Measurements from ENCODE around the gene BGN. TPM values are rescaled to one million over a fixed set of nuclear protein-coding genes. Genes with fewer than 3 reads are reported as not detected.

Gene BGN
- total and polyA plus RNA-seq, 2 donors: 3.4 to 21.6 TPM

- Histone ChIP-seq H3K4me3 (ENCODE audit: low read length in 2 of 2) (no peak overlapping the region), H3K4me1 (ENCODE audit: control insufficient read depth in 2 of 2, insufficient read depth in 2 of 2, low read length in 2 of 2) (peaks cover 0 to 32% of the 10 kb centered on the region in 2 donors), H3K27ac (ENCODE audit: low read depth in 1 of 2, low read length in 1 of 2) (no peak overlapping the region), H3K9me3 (ENCODE audit: control insufficient read depth in 2 of 2, insufficient read depth in 1 of 2, low read length in 1 of 2) (no peaks in the 10 kb centered on the region), H3K27me3 (ENCODE audit: control insufficient read depth in 2 of 2, insufficient read depth in 1 of 2, low read length in 1 of 2) (peaks cover 0 to 3% of the 10 kb centered on the region in 2 donors), H3K36me3 (ENCODE audit: control insufficient read depth in 2 of 2, insufficient read depth in 2 of 2, low read length in 1 of 2) (no peaks in the 10 kb centered on the region)
- DNase-seq (ENCODE audit: low read depth in 6 of 9, low spot score in 9 of 9): no peak
- WGBS: 93% methylated on average over 11 of the region's 11 CpGs
Observed at GRCh38 chrX:153487590-153488071, 7.1 kb upstream of the BGN start.

- peaks cover 0 to 4% of the 10 kb centered on the region in 2 donors for H3K27me3 ChIP-seq (ENCODE audit: control insufficient read depth in 2 of 2, insufficient read depth in 1 of 2, low read length in 1 of 2)
- no peaks in the 10 kb centered on the region for H3K9me3 ChIP-seq (ENCODE audit: control insufficient read depth in 2 of 2, insufficient read depth in 1 of 2, low read length in 1 of 2)
- DNase-seq (ENCODE audit: low read depth in 6 of 9, low spot score in 9 of 9): no peak
- 79% methylated on average over 26 of the region's 27 CpGs for WGBS
- no peak overlapping the region for H3K27ac ChIP-seq (ENCODE audit: low read depth in 1 of 2, low read length in 1 of 2)
- peaks cover 0 to 31% of the 10 kb centered on the region in 2 donors for H3K4me1 ChIP-seq (ENCODE audit: control insufficient read depth in 2 of 2, insufficient read depth in 2 of 2, low read length in 2 of 2)
- H3K36me3 ChIP-seq (ENCODE audit: control insufficient read depth in 2 of 2, insufficient read depth in 2 of 2, low read length in 1 of 2): no peaks in the 10 kb centered on the region
- no peak overlapping the region for H3K4me3 ChIP-seq (ENCODE audit: low read length in 2 of 2)
Observed at GRCh38 chrX:153488231-153488914, 6.4 kb upstream of the BGN start.

GRCh38 chrX:153490217-153490930 lies 4.4 kb upstream of the BGN start:
- H3K27ac ChIP-seq (ENCODE audit: low read depth in 1 of 2, low read length in 1 of 2): no peak overlapping the region
- peaks cover 0 to 19% of the 10 kb centered on the region in 2 donors for H3K4me1 ChIP-seq (ENCODE audit: control insufficient read depth in 2 of 2, insufficient read depth in 2 of 2, low read length in 2 of 2)
- H3K27me3 ChIP-seq (ENCODE audit: control insufficient read depth in 2 of 2, insufficient read depth in 1 of 2, low read length in 1 of 2): peaks cover 0 to 20% of the 10 kb centered on the region in 2 donors
- DNase-seq (ENCODE audit: low read depth in 6 of 9, low spot score in 9 of 9): no peak
- no peaks in the 10 kb centered on the region for H3K36me3 ChIP-seq (ENCODE audit: control insufficient read depth in 2 of 2, insufficient read depth in 2 of 2, low read length in 1 of 2)
- H3K9me3 ChIP-seq (ENCODE audit: control insufficient read depth in 2 of 2, insufficient read depth in 1 of 2, low read length in 1 of 2): no peaks in the 10 kb centered on the region
- 97% methylated on average over 20 of the region's 20 CpGs for WGBS
- no peak overlapping the region for H3K4me3 ChIP-seq (ENCODE audit: low read length in 2 of 2)

GRCh38 chrX:153491351-153491914 lies 3.3 kb upstream of the BGN start:
- Histone ChIP-seq H3K36me3 (ENCODE audit: control insufficient read depth in 2 of 2, insufficient read depth in 2 of 2, low read length in 1 of 2) (no peaks in the 10 kb centered on the region), H3K4me3 (ENCODE audit: low read length in 2 of 2) (no peak overlapping the region), H3K27ac (ENCODE audit: low read depth in 1 of 2, low read length in 1 of 2) (no peak overlapping the region), H3K4me1 (ENCODE audit: control insufficient read depth in 2 of 2, insufficient read depth in 2 of 2, low read length in 2 of 2) (peaks cover 0 to 10% of the 10 kb centered on the region in 2 donors), H3K9me3 (ENCODE audit: control insufficient read depth in 2 of 2, insufficient read depth in 1 of 2, low read length in 1 of 2) (no peaks in the 10 kb centered on the region), H3K27me3 (ENCODE audit: control insufficient read depth in 2 of 2, insufficient read depth in 1 of 2, low read length in 1 of 2) (peaks cover 0 to 31% of the 10 kb centered on the region in 2 donors)
- no peak for DNase-seq (ENCODE audit: low read depth in 6 of 9, low spot score in 9 of 9)
- 54% methylated on average over 10 of the region's 10 CpGs for WGBS

- Histone ChIP-seq H3K9me3 (ENCODE audit: control insufficient read depth in 2 of 2, insufficient read depth in 1 of 2, low read length in 1 of 2) (no peaks in the 10 kb centered on the region), H3K27me3 (ENCODE audit: control insufficient read depth in 2 of 2, insufficient read depth in 1 of 2, low read length in 1 of 2) (peaks cover 0 to 31% of the 10 kb centered on the region in 2 donors), H3K36me3 (ENCODE audit: control insufficient read depth in 2 of 2, insufficient read depth in 2 of 2, low read length in 1 of 2) (no peaks in the 10 kb centered on the region), H3K27ac (ENCODE audit: low read depth in 1 of 2, low read length in 1 of 2) (no peak overlapping the region), H3K4me1 (ENCODE audit: control insufficient read depth in 2 of 2, insufficient read depth in 2 of 2, low read length in 2 of 2) (peaks cover 0 to 10% of the 10 kb centered on the region in 2 donors), H3K4me3 (ENCODE audit: low read length in 2 of 2) (no peak overlapping the region)
- no peak for DNase-seq (ENCODE audit: low read depth in 6 of 9, low spot score in 9 of 9)
- 26% methylated on average over 11 of the region's 11 CpGs for WGBS
Observed at GRCh38 chrX:153491918-153492317, 2.9 kb upstream of the BGN start.

GRCh38 chrX:153492543-153492942 lies 2.2 kb upstream of the BGN start:
- Histone ChIP-seq H3K27ac (ENCODE audit: low read depth in 1 of 2, low read length in 1 of 2) (no peak overlapping the region), H3K27me3 (ENCODE audit: control insufficient read depth in 2 of 2, insufficient read depth in 1 of 2, low read length in 1 of 2) (peaks cover 0 to 31% of the 10 kb centered on the region in 2 donors), H3K4me1 (ENCODE audit: control insufficient read depth in 2 of 2, insufficient read depth in 2 of 2, low read length in 2 of 2) (peaks cover 0 to 10% of the 10 kb centered on the region in 2 donors), H3K36me3 (ENCODE audit: control insufficient read depth in 2 of 2, insufficient read depth in 2 of 2, low read length in 1 of 2) (no peaks in the 10 kb centered on the region), H3K9me3 (ENCODE audit: control insufficient read depth in 2 of 2, insufficient read depth in 1 of 2, low read length in 1 of 2) (no peaks in the 10 kb centered on the region), H3K4me3 (ENCODE audit: low read length in 2 of 2) (no peak overlapping the region)
- no peak for DNase-seq (ENCODE audit: low read depth in 6 of 9, low spot score in 9 of 9)
- WGBS: 96% methylated on average over 12 of the region's 12 CpGs

- Histone ChIP-seq H3K4me3 (ENCODE audit: low read length in 2 of 2) (no peak overlapping the region), H3K4me1 (ENCODE audit: control insufficient read depth in 2 of 2, insufficient read depth in 2 of 2, low read length in 2 of 2) (peaks cover 0 to 10% of the 10 kb centered on the region in 2 donors), H3K27me3 (ENCODE audit: control insufficient read depth in 2 of 2, insufficient read depth in 1 of 2, low read length in 1 of 2) (peaks cover 0 to 31% of the 10 kb centered on the region in 2 donors), H3K36me3 (ENCODE audit: control insufficient read depth in 2 of 2, insufficient read depth in 2 of 2, low read length in 1 of 2) (no peaks in the 10 kb centered on the region), H3K9me3 (ENCODE audit: control insufficient read depth in 2 of 2, insufficient read depth in 1 of 2, low read length in 1 of 2) (no peaks in the 10 kb centered on the region), H3K27ac (ENCODE audit: low read depth in 1 of 2, low read length in 1 of 2) (no peak overlapping the region)
- no peak for DNase-seq (ENCODE audit: low read depth in 6 of 9, low spot score in 9 of 9)
- WGBS: 97% methylated on average over 11 of the region's 11 CpGs
Observed at GRCh38 chrX:153493085-153493484, 1.7 kb upstream of the BGN start.

- Histone ChIP-seq H3K27ac (ENCODE audit: low read depth in 1 of 2, low read length in 1 of 2) (no peak overlapping the region), H3K27me3 (ENCODE audit: control insufficient read depth in 2 of 2, insufficient read depth in 1 of 2, low read length in 1 of 2) (peaks cover 0 to 31% of the 10 kb centered on the region in 2 donors), H3K4me3 (ENCODE audit: low read length in 2 of 2) (no peak overlapping the region), H3K9me3 (ENCODE audit: control insufficient read depth in 2 of 2, insufficient read depth in 1 of 2, low read length in 1 of 2) (no peaks in the 10 kb centered on the region), H3K36me3 (ENCODE audit: control insufficient read depth in 2 of 2, insufficient read depth in 2 of 2, low read length in 1 of 2) (no peaks in the 10 kb centered on the region), H3K4me1 (ENCODE audit: control insufficient read depth in 2 of 2, insufficient read depth in 2 of 2, low read length in 2 of 2) (peaks cover 0 to 10% of the 10 kb centered on the region in 2 donors)
- no peak for DNase-seq (ENCODE audit: low read depth in 6 of 9, low spot score in 9 of 9)
- 94% methylated on average over 12 of the region's 12 CpGs for WGBS
Observed at GRCh38 chrX:153494061-153494460, 719 bp upstream of the BGN start.

- no peak for DNase-seq (ENCODE audit: low read depth in 6 of 9, low spot score in 9 of 9)
- H3K9me3 ChIP-seq (ENCODE audit: control insufficient read depth in 2 of 2, insufficient read depth in 1 of 2, low read length in 1 of 2): no peaks in the 10 kb centered on the region
- H3K27me3 ChIP-seq (ENCODE audit: control insufficient read depth in 2 of 2, insufficient read depth in 1 of 2, low read length in 1 of 2): peaks cover 0 to 31% of the 10 kb centered on the region in 2 donors
- no peaks in the 10 kb centered on the region for H3K36me3 ChIP-seq (ENCODE audit: control insufficient read depth in 2 of 2, insufficient read depth in 2 of 2, low read length in 1 of 2)
- WGBS: 59% methylated on average over 17 of the region's 17 CpGs
- H3K27ac ChIP-seq (ENCODE audit: low read depth in 1 of 2, low read length in 1 of 2): no peak overlapping the region
- H3K4me3 ChIP-seq (ENCODE audit: low read length in 2 of 2): peak overlapping the region in 1 of 2 donors; percentile 1
- peaks cover 0 to 10% of the 10 kb centered on the region in 2 donors for H3K4me1 ChIP-seq (ENCODE audit: control insufficient read depth in 2 of 2, insufficient read depth in 2 of 2, low read length in 2 of 2)
Observed at GRCh38 chrX:153495362-153495751, 577 bp downstream of the BGN start.
